Measurements from ENCODE around the gene PRPS1.

DNA sequence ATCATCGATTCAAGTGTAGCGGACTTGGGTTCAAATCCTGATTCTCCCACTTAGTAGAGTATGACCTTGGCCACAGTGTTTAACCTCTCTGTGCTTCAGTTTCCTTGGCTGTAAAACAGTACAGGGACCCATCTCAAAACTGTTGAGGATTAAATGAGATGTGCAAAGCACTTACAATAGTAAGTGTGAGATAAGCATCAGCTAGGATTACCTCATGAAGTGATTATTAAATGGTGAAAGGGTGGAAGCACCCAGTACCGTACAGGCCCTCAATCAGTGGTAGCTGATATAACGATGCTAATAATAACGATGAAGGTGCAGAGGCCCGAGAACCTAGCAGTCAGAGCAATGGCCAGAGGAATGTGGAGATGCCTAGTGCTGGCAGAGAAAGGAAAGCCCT lies 45.1 kb downstream of the PRPS1 start:
- TF ChIP-seq GLIS3 (CRISPR knock-in tag; IDR thresholded peaks at IDR 0.05) (no peak), RARB (CRISPR knock-in tag; IDR thresholded peaks at IDR 0.05) (no peak), ZFP30 (CRISPR knock-in tag; IDR thresholded peaks at IDR 0.05) (no peak), ARNTL (CRISPR knock-in tag; IDR thresholded peaks at IDR 0.05; ENCODE audit: borderline replicate concordance, low read depth) (no peak), TOX (CRISPR knock-in tag; IDR thresholded peaks at IDR 0.05; ENCODE audit: borderline replicate concordance) (no peak), TCF4 (CRISPR knock-in tag; IDR thresholded peaks at IDR 0.05; ENCODE audit: borderline replicate concordance) (no peak), BACH2 (CRISPR knock-in tag; IDR thresholded peaks at IDR 0.05; ENCODE audit: borderline replicate concordance) (no peak), SNAI2 (CRISPR knock-in tag; IDR thresholded peaks at IDR 0.05) (no peak), ZNF70 (CRISPR knock-in tag; IDR thresholded peaks at IDR 0.05) (no peak)
- TF ChIP-seq, protein P1, sequence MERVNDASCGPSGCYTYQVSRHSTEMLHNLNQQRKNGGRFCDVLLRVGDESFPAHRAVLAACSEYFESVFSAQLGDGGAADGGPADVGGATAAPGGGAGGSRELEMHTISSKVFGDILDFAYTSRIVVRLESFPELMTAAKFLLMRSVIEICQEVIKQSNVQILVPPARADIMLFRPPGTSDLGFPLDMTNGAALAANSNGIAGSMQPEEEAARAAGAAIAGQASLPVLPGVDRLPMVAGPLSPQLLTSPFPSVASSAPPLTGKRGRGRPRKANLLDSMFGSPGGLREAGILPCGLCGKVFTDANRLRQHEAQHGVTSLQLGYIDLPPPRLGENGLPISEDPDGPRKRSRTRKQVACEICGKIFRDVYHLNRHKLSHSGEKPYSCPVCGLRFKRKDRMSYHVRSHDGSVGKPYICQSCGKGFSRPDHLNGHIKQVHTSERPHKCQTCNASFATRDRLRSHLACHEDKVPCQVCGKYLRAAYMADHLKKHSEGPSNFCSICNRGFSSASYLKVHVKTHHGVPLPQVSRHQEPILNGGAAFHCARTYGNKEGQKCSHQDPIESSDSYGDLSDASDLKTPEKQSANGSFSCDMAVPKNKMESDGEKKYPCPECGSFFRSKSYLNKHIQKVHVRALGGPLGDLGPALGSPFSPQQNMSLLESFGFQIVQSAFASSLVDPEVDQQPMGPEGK (CRISPR knock-in tag; IDR thresholded peaks at IDR 0.05; ENCODE audit: borderline replicate concordance): no peak
- TF ChIP-seq, protein P2, sequence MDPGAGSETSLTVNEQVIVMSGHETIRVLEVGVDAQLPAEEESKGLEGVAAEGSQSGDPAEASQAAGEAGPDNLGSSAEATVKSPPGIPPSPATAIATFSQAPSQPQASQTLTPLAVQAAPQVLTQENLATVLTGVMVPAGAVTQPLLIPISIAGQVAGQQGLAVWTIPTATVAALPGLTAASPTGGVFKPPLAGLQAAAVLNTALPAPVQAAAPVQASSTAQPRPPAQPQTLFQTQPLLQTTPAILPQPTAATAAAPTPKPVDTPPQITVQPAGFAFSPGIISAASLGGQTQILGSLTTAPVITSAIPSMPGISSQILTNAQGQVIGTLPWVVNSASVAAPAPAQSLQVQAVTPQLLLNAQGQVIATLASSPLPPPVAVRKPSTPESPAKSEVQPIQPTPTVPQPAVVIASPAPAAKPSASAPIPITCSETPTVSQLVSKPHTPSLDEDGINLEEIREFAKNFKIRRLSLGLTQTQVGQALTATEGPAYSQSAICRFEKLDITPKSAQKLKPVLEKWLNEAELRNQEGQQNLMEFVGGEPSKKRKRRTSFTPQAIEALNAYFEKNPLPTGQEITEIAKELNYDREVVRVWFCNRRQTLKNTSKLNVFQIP (CRISPR knock-in tag; IDR thresholded peaks at IDR 0.05; ENCODE audit: borderline replicate concordance, low read depth): no peak
- TF ChIP-seq, protein P3, sequence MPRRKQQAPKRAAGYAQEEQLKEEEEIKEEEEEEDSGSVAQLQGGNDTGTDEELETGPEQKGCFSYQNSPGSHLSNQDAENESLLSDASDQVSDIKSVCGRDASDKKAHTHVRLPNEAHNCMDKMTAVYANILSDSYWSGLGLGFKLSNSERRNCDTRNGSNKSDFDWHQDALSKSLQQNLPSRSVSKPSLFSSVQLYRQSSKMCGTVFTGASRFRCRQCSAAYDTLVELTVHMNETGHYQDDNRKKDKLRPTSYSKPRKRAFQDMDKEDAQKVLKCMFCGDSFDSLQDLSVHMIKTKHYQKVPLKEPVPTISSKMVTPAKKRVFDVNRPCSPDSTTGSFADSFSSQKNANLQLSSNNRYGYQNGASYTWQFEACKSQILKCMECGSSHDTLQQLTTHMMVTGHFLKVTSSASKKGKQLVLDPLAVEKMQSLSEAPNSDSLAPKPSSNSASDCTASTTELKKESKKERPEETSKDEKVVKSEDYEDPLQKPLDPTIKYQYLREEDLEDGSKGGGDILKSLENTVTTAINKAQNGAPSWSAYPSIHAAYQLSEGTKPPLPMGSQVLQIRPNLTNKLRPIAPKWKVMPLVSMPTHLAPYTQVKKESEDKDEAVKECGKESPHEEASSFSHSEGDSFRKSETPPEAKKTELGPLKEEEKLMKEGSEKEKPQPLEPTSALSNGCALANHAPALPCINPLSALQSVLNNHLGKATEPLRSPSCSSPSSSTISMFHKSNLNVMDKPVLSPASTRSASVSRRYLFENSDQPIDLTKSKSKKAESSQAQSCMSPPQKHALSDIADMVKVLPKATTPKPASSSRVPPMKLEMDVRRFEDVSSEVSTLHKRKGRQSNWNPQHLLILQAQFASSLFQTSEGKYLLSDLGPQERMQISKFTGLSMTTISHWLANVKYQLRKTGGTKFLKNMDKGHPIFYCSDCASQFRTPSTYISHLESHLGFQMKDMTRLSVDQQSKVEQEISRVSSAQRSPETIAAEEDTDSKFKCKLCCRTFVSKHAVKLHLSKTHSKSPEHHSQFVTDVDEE (CRISPR knock-in tag; IDR thresholded peaks at IDR 0.05): no peak
- TF ChIP-seq, protein P4, sequence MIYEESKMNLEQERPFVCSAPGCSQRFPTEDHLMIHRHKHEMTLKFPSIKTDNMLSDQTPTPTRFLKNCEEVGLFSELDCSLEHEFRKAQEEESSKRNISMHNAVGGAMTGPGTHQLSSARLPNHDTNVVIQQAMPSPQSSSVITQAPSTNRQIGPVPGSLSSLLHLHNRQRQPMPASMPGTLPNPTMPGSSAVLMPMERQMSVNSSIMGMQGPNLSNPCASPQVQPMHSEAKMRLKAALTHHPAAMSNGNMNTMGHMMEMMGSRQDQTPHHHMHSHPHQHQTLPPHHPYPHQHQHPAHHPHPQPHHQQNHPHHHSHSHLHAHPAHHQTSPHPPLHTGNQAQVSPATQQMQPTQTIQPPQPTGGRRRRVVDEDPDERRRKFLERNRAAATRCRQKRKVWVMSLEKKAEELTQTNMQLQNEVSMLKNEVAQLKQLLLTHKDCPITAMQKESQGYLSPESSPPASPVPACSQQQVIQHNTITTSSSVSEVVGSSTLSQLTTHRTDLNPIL (CRISPR knock-in tag; IDR thresholded peaks at IDR 0.05; ENCODE audit: low read depth): no peak
